ENCODE measurements around the gene CCDC57. TPM values are rescaled to one million over a fixed set of nuclear protein-coding genes. Genes with fewer than 3 reads are reported as not detected.

Gene CCDC57
- polyA plus RNA-seq, 1 donor from 2014 or later, result 70.9 TPM

GRCh38 chr17:82092094-82092586 lies 120.5 kb downstream of the CCDC57 start:
- no peaks in the 10 kb centered on the region for H3F3A ChIP-seq (ENCODE audit: insufficient read depth, low read length, poor library complexity, severe bottlenecking)
- H4K20me1 ChIP-seq (ENCODE audit: insufficient read depth), result no peaks in the 10 kb centered on the region
- H3K9ac ChIP-seq (ENCODE audit: low read length), result no peak overlapping the region
- TF ChIP-seq SMC3 (conservative IDR thresholded peaks at IDR 0.05; ENCODE audit: poor library complexity) (no peak), POLR2AphosphoS5 (IDR thresholded peaks at IDR 0.05) (no peak), MXI1 (conservative IDR thresholded peaks at IDR 0.05; ENCODE audit: poor library complexity, severe bottlenecking) (no peak)
- H3K4me3 ChIP-seq (ENCODE audit: low read length), result no peak overlapping the region
- peaks cover 23% of the 10 kb centered on the region for H3K79me2 ChIP-seq (replicated peaks; ENCODE audit: insufficient read depth, low read length)
- no peak overlapping the region for H3K27ac ChIP-seq (ENCODE audit: low read length)
- H3K36me3 ChIP-seq (ENCODE audit: insufficient read depth, low read length), result no peaks in the 10 kb centered on the region
- no peaks in the 10 kb centered on the region for H3K9me3 ChIP-seq (ENCODE audit: low read length)
- no peaks in the 10 kb centered on the region for H3K9me2 ChIP-seq (ENCODE audit: insufficient read depth, low read length)
- no peak overlapping the region for H2AFZ ChIP-seq (ENCODE audit: low read depth, low read length)
- no peak overlapping the region for H3K4me2 ChIP-seq (ENCODE audit: low read length)
- no peaks in the 10 kb centered on the region for H3K27me3 ChIP-seq (ENCODE audit: insufficient read depth, low read depth, low read length)

DNA sequence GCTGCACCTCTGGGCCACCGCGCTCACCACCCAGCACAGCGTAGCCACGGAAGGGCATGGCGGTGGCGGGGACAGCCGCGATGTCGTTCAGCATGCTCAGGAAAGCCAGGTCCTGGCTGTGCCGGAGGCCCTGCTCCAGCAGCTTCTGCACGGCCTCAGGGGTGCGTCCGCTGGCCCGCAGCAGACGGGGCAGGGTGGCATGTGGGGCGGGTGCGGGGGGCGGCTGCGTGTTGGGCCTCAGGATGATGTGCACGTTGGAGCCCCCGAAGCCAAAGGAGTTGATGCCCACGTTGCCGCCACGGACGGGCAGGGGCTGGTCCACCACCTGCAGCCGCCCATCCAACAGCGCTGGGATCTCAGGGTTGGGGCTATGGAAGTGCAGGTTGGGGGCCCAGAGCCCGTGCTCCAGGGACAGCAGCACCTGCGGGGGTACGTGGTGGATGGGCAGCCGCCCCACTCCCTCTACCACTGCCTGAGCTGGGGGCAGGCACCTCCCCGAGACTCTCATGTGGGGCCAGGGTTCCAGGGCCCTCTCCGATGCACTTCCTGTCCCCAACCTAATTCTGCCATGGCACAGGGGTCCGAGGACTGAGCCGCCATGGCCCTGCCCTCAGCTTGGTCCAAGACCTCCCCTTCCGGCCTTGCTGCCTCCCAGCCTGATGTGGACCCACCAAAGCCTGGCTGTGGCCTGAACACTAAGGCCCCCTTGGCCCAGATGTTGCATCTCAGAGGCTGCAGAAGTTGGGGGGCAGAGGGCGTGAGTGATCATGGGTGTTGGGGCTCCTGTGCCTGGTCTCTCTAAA lies 121.2 kb downstream of the CCDC57 start:
- H3K4me2 ChIP-seq (ENCODE audit: low read length), result no peak overlapping the region
- peaks cover 16% of the 10 kb centered on the region for H3K79me2 ChIP-seq (replicated peaks; ENCODE audit: insufficient read depth, low read length)
- no peaks in the 10 kb centered on the region for H3K9me3 ChIP-seq (ENCODE audit: low read length)
- no peak overlapping the region for H3K9ac ChIP-seq (ENCODE audit: low read length)
- no peaks in the 10 kb centered on the region for H3F3A ChIP-seq (ENCODE audit: insufficient read depth, low read length, poor library complexity, severe bottlenecking)
- TF ChIP-seq SMC3 (conservative IDR thresholded peaks at IDR 0.05; ENCODE audit: poor library complexity), result no peak
- no peak for TF ChIP-seq RAD21 (conservative IDR thresholded peaks at IDR 0.05)
- no peak for TF ChIP-seq CTCF (IDR thresholded peaks at IDR 0.05; ENCODE audit: poor library complexity, severe bottlenecking)
- TF ChIP-seq EZH2 (IDR thresholded peaks at IDR 0.05; ENCODE audit: borderline replicate concordance, insufficient read depth, low read length, poor library complexity, severe bottlenecking), result no peak
- no peak for TF ChIP-seq EP300 (conservative IDR thresholded peaks at IDR 0.05; ENCODE audit: poor library complexity, severe bottlenecking)
- no peak for TF ChIP-seq TAF1 (IDR thresholded peaks at IDR 0.05; ENCODE audit: low read depth)
- TF ChIP-seq, protein P1, sequence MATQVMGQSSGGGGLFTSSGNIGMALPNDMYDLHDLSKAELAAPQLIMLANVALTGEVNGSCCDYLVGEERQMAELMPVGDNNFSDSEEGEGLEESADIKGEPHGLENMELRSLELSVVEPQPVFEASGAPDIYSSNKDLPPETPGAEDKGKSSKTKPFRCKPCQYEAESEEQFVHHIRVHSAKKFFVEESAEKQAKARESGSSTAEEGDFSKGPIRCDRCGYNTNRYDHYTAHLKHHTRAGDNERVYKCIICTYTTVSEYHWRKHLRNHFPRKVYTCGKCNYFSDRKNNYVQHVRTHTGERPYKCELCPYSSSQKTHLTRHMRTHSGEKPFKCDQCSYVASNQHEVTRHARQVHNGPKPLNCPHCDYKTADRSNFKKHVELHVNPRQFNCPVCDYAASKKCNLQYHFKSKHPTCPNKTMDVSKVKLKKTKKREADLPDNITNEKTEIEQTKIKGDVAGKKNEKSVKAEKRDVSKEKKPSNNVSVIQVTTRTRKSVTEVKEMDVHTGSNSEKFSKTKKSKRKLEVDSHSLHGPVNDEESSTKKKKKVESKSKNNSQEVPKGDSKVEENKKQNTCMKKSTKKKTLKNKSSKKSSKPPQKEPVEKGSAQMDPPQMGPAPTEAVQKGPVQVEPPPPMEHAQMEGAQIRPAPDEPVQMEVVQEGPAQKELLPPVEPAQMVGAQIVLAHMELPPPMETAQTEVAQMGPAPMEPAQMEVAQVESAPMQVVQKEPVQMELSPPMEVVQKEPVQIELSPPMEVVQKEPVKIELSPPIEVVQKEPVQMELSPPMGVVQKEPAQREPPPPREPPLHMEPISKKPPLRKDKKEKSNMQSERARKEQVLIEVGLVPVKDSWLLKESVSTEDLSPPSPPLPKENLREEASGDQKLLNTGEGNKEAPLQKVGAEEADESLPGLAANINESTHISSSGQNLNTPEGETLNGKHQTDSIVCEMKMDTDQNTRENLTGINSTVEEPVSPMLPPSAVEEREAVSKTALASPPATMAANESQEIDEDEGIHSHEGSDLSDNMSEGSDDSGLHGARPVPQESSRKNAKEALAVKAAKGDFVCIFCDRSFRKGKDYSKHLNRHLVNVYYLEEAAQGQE (IDR thresholded peaks at IDR 0.05; ENCODE audit: borderline replicate concordance), result no peak
- TF ChIP-seq POLR2AphosphoS5 (IDR thresholded peaks at IDR 0.05), result no peak
- no peak for TF ChIP-seq MXI1 (conservative IDR thresholded peaks at IDR 0.05; ENCODE audit: poor library complexity, severe bottlenecking)
- H3K9me2 ChIP-seq (ENCODE audit: insufficient read depth, low read length), result no peaks in the 10 kb centered on the region
- H3K36me3 ChIP-seq (ENCODE audit: insufficient read depth, low read length), result no peaks in the 10 kb centered on the region
- H3K27me3 ChIP-seq (ENCODE audit: insufficient read depth, low read depth, low read length), result no peaks in the 10 kb centered on the region
- no peaks in the 10 kb centered on the region for H4K20me1 ChIP-seq (ENCODE audit: insufficient read depth)
- no peak overlapping the region for H3K4me3 ChIP-seq (ENCODE audit: low read length)
- H2AFZ ChIP-seq (ENCODE audit: low read depth, low read length), result no peak overlapping the region
- H3K27ac ChIP-seq (ENCODE audit: low read length), result no peak overlapping the region

All from neural cell (in vitro differentiated cells).